HG03439 (cell line): ENCODE results near the gene TMEM131L.

Experiments
- ATAC-seq: cut with Tn5 transposase; IDR thresholded peaks from one replicate; pipeline ENCODE4 v1.9.1; 2021; ENCODE audit warnings: mild to moderate bottlenecking, moderate library complexity; ENCODE audit not compliant: unreplicated experiment

TMEM131L gene

DNA sequence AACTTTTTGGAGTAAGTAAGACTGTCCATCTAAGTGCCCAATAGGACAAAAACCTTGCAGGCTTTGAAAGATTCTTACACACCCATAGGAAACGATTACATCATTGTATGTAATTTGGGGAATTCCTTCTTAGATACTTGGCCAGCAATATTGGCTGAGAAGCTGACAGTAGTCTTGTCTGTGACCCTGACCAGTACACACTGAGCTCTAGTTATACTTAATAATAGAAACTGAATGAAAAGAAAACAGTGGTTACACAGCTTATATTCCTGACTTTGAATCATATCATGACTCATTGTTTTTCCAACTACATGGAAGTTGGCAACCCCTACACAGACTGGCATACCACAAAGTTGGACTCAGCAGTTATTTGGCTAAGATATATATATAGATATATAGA is 210.8 kb downstream of the TMEM131L start:
- no peak for ATAC-seq

DNA sequence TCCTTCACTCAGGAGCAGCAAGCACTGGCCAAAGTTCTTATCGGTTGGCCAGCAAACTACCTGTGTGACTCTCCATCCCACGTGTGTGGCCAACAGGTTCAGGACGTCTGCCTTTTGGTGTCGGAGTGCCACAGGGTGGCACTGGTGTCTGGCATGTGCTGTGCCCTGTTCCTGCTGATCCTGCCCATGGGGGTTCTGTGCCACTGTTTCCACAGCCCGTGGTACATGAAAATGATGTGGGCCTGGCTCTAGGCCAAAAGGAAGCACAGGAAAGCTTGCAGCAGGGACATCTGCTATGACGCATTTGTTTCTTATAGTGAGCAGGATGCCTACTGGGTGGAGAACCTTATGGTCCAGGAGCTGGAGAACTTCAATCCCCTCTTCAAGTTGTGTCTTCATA is 213.3 kb downstream of the TMEM131L start:
- ATAC-seq: no peak

DNA sequence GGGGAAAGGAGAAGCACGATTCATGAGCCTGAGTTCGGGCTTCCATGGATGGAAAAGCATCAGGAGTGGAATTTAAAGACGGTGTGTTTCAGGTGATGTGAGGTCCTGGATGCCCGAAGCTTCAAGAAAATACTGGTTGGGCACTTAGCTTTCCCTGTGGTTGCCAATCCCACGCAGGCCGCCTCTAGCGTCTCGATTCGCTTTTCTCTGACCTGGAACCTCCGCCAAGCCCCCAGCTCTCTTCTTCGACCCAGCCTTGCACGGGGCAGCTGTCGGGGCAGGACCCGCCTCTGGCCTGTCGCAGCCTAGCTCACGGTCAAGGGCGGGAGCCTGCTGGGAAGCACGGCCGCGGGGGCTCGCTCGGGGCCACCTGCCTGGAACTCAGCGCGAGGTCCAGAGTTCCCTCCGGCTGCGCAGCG is 217.6 kb downstream of the TMEM131L start:
- ATAC-seq: no peak

DNA sequence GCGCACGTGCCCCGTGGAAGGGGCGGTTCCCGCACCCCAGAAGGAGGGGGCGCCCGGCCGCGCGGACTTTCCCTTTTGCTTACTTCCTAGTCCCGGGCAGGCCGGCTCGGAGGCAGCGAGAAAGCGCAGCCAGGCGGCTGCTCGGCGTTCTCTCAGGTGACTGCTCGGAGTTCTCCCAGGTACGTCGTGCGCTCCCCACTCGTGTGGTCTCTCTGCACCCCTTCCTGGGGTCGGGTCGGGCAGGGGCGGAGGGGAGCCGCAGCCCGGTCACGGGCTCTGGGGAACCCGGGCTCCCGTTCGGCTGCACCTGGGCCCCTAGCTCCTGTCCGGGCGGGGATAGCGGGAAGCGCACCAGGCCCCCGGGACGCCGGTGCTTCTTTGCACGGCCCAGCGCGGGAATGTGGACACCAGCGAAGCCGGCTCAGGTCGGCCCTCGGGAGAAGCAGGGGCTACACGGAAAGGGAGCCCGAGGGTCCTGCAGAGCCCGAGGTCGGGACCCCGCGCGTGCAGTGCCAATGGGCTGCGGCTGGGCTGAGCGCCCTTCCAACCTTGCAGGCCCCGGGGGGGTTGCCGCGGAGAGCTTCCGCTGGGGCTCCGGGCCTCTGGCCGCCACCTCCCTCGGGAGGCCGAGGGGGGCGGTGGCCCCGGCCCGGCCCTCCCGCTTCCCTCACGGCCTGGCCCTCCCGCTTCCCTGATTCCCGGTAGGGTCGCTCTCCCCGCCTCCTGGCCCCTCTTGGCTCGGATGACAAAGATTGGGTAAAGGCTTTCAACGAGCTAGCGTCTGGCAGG is 218.2 kb downstream of the TMEM131L start, which contains the start of gene TLR2:
TSS of gene TLR2 (plus strand) at position 99 of the 789 bp plus-strand sequence. CDS start 18,628 bp downstream, outside the sequence.
- peak; percentile 93 for ATAC-seq

DNA sequence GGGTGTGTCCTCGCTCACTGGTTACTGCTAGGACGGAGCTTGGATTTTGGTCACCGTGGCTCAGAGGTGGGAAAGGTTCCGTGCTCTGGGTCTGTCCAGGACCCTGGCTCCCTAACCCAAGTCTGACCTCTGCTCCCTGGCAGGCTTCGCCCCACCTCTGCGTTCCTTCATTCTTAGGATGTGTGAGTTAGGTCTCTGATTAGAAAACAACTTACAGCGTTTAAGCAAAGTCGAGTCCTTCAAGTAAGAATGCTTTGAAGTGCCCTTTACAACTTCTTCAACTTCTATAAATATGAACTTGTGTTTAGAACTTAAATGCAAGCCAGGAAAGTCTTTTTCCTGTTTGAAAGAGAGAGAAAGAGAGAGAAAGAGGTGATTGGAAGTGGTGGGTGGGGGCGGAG is 218.8 kb downstream of the TMEM131L start:
- no peak for ATAC-seq
